ENCODE data around the gene AXIN1.
"Not testable (repeated sequence)": the region's sequence is repeated elsewhere in the genome, so short reads cannot be mapped to it uniquely, and the experiment has no call there.

Gene AXIN1

GRCh38 chr16:342455-343213 is 9.9 kb downstream of the AXIN1 start:
- H3K4me3 ChIP-seq (ENCODE audit: low read length, poor library complexity, severe bottlenecking), result no peak overlapping the region
- no peaks in the 10 kb centered on the region for H3K9me3 ChIP-seq (ENCODE audit: insufficient read depth, low read depth, low read length)
- peaks cover 54% of the 10 kb centered on the region; the same call in 1 of the 2 replicates for H3K79me2 ChIP-seq (ENCODE audit: insufficient read depth, low read length)
- peaks cover 28% of the 10 kb centered on the region for H3K4me1 ChIP-seq (ENCODE audit: insufficient read depth, low read length, poor library complexity, severe bottlenecking)
- H3K4me2 ChIP-seq (ENCODE audit: low read depth, low read length, poor library complexity, severe bottlenecking), result peak overlapping the region; percentile 42
- no peaks in the 10 kb centered on the region; the same call in 1 of the 2 replicates for H3K36me3 ChIP-seq (ENCODE audit: insufficient read depth, low read length)
- H2AFZ ChIP-seq (ENCODE audit: low read length), result no peak overlapping the region
- H3K9me2 ChIP-seq (replicated peaks; ENCODE audit: low read depth, low read length), result no peaks in the 10 kb centered on the region
- no peaks in the 10 kb centered on the region for H3K27me3 ChIP-seq (ENCODE audit: insufficient read depth, low read length, poor library complexity, severe bottlenecking)
- H3K9ac ChIP-seq (ENCODE audit: low read depth, low read length, poor library complexity, severe bottlenecking), result no peak overlapping the region
- no peaks in the 10 kb centered on the region for H4K20me1 ChIP-seq (ENCODE audit: insufficient read depth, low read length, poor library complexity, severe bottlenecking)
- TF ChIP-seq CTCF (conservative IDR thresholded peaks at IDR 0.05; ENCODE audit: low read length) (no peak), EZH2phosphoT487 (IDR thresholded peaks at IDR 0.05; ENCODE audit: borderline replicate concordance) (no peak)
- H3F3A ChIP-seq (ENCODE audit: low read depth), result no peaks in the 10 kb centered on the region

GRCh38 chr16:341974-342336 is 10.6 kb downstream of the AXIN1 start:
- H2AFZ ChIP-seq (ENCODE audit: low read length); H3K9me2 ChIP-seq (replicated peaks; ENCODE audit: low read depth, low read length); H3K36me3 ChIP-seq (ENCODE audit: insufficient read depth, low read length); H4K20me1 ChIP-seq (ENCODE audit: insufficient read depth, low read length, poor library complexity, severe bottlenecking); H3K4me3 ChIP-seq (ENCODE audit: low read length, poor library complexity, severe bottlenecking); H3K9ac ChIP-seq (ENCODE audit: low read depth, low read length, poor library complexity, severe bottlenecking); H3K27me3 ChIP-seq (ENCODE audit: insufficient read depth, low read length, poor library complexity, severe bottlenecking); H3F3A ChIP-seq (ENCODE audit: low read depth); H3K9me3 ChIP-seq (ENCODE audit: insufficient read depth, low read depth, low read length): not testable (repeated sequence)
- Histone ChIP-seq H3K4me2 (ENCODE audit: low read depth, low read length, poor library complexity, severe bottlenecking) (peak overlapping the region; percentile 42), H3K4me1 (ENCODE audit: insufficient read depth, low read length, poor library complexity, severe bottlenecking) (peaks cover 22% of the 10 kb centered on the region), H3K79me2 (ENCODE audit: insufficient read depth, low read length) (peaks cover 53% of the 10 kb centered on the region; the same call in 1 of the 2 replicates)

GRCh38 chr16:341095-341973 is 11.2 kb downstream of the AXIN1 start:
- not testable (repeated sequence) for H3K9ac ChIP-seq (ENCODE audit: low read depth, low read length, poor library complexity, severe bottlenecking); H3K36me3 ChIP-seq (ENCODE audit: insufficient read depth, low read length); H3K27me3 ChIP-seq (ENCODE audit: insufficient read depth, low read length, poor library complexity, severe bottlenecking); H3F3A ChIP-seq (ENCODE audit: low read depth); H3K9me3 ChIP-seq (ENCODE audit: insufficient read depth, low read depth, low read length); H3K4me2 ChIP-seq (ENCODE audit: low read depth, low read length, poor library complexity, severe bottlenecking); H3K9me2 ChIP-seq (replicated peaks; ENCODE audit: low read depth, low read length); H2AFZ ChIP-seq (ENCODE audit: low read length); H4K20me1 ChIP-seq (ENCODE audit: insufficient read depth, low read length, poor library complexity, severe bottlenecking); H3K4me3 ChIP-seq (ENCODE audit: low read length, poor library complexity, severe bottlenecking)
- peaks cover 49% of the 10 kb centered on the region; the same call in 1 of the 2 replicates for H3K79me2 ChIP-seq (ENCODE audit: insufficient read depth, low read length)
- peaks cover 22% of the 10 kb centered on the region for H3K4me1 ChIP-seq (ENCODE audit: insufficient read depth, low read length, poor library complexity, severe bottlenecking)

GRCh38 chr16:340370-341091 is 12.0 kb downstream of the AXIN1 start:
- H4K20me1 ChIP-seq (ENCODE audit: insufficient read depth, low read length, poor library complexity, severe bottlenecking), result no peaks in the 10 kb centered on the region
- no peaks in the 10 kb centered on the region for H3K27me3 ChIP-seq (ENCODE audit: insufficient read depth, low read length, poor library complexity, severe bottlenecking)
- H3K9me2 ChIP-seq (replicated peaks; ENCODE audit: low read depth, low read length), result no peaks in the 10 kb centered on the region
- H3K4me2 ChIP-seq (ENCODE audit: low read depth, low read length, poor library complexity, severe bottlenecking), result peak overlapping the region; percentile 31
- H3K79me2 ChIP-seq (ENCODE audit: insufficient read depth, low read length), result peaks cover 49% of the 10 kb centered on the region
- no peak overlapping the region for H3K4me3 ChIP-seq (ENCODE audit: low read length, poor library complexity, severe bottlenecking)
- H3K36me3 ChIP-seq (ENCODE audit: insufficient read depth, low read length), result no peaks in the 10 kb centered on the region
- H3K9ac ChIP-seq (ENCODE audit: low read depth, low read length, poor library complexity, severe bottlenecking), result no peak overlapping the region
- TF ChIP-seq EZH2phosphoT487 (IDR thresholded peaks at IDR 0.05; ENCODE audit: borderline replicate concordance) (no peak), CTCF (conservative IDR thresholded peaks at IDR 0.05; ENCODE audit: low read length) (no peak)
- no peaks in the 10 kb centered on the region for H3F3A ChIP-seq (ENCODE audit: low read depth)
- no peak overlapping the region for H2AFZ ChIP-seq (ENCODE audit: low read length)
- peaks cover 22% of the 10 kb centered on the region for H3K4me1 ChIP-seq (ENCODE audit: insufficient read depth, low read length, poor library complexity, severe bottlenecking)
- H3K9me3 ChIP-seq (ENCODE audit: insufficient read depth, low read depth, low read length), result no peaks in the 10 kb centered on the region

Data from Loucy (cell line).